H1 (cell line): ENCODE data around the gene PTPRR. TPM values are rescaled to one million over a fixed set of nuclear protein-coding genes. Genes with fewer than 3 reads are reported as not detected.

Experiments
- CTCF ChIA-PET: fragments of 300-600 bp; sonication (Branson Sonifier 250); formaldehyde crosslinking; loops from one replicate; lab custom pipeline; 2021; ENCODE audit not compliant: partially characterized antibody; lab: Charles Lee
- POLR2A ChIA-PET: fragments of 300-600 bp; sonication (Branson Sonifier 250); formaldehyde crosslinking; loops from one replicate; lab custom pipeline; 2021; ENCODE audit warnings: inconsistent platforms; ENCODE audit not compliant: partially characterized antibody; lab: Charles Lee
- DNase-seq, 2 experiments: peaks; one replicate each; pipeline versions ENCODE4 v3.0.0 to v3.0.0-alpha.2; 2010 to 2022; ENCODE audit warnings: low spot score in 2 of 2, low read depth in 1 of 2, mixed read lengths in 1 of 2
- FAIRE-seq: peaks from 2 replicates; lab custom pipeline; 2011; peaks lifted over from hg19 to GRCh38; lab: Jason Lieb, UNC
- H2AFZ ChIP-seq: 2 replicates; pipeline ENCODE4 v1.8.1; 2012; ENCODE audit warnings: low read length, inconsistent platforms
- H2AK5ac ChIP-seq: 2 replicates; pipeline ENCODE4 v1.6.1; 2013; ENCODE audit warnings: low read depth, low read length
- H2BK120ac ChIP-seq: replicated peaks from 2 replicates; pipeline ENCODE3; 2013; ENCODE audit warnings: low read depth, low read length, inconsistent platforms
- H2BK12ac ChIP-seq: 2 replicates; pipeline ENCODE4 v1.6.1; 2013; ENCODE audit warnings: low read depth, low read length
- H2BK15ac ChIP-seq: 2 replicates; pipeline ENCODE4 v1.6.1; 2013; ENCODE audit warnings: low read length
- H2BK20ac ChIP-seq: 2 replicates; pipeline ENCODE4 v1.6.1; 2013; ENCODE audit warnings: low read length
- H2BK5ac ChIP-seq: 2 replicates; pipeline ENCODE4 v1.6.1; 2013; ENCODE audit warnings: low read depth, low read length
- H3K14ac ChIP-seq: 2 replicates; pipeline ENCODE4 v1.6.1; 2013; ENCODE audit warnings: inconsistent platforms; ENCODE audit not compliant: insufficient read length
- H3K18ac ChIP-seq: 2 replicates; pipeline ENCODE4 v1.6.1; 2013; ENCODE audit warnings: low read length; ENCODE audit errors: extremely low read depth
- H3K23ac ChIP-seq: 2 replicates; pipeline ENCODE4 v1.6.1; 2013; ENCODE audit warnings: inconsistent platforms; ENCODE audit not compliant: insufficient read length
- H3K23me2 ChIP-seq: 2 replicates; pipeline ENCODE4 v1.6.1; 2013; ENCODE audit warnings: low read depth, low read length
- H3K27ac ChIP-seq: 2 replicates; pipeline ENCODE4 v1.6.1; 2011; ENCODE audit warnings: low read depth, low read length, inconsistent platforms
- H3K27me3 ChIP-seq, 4 experiments: replicated peaks in 1 of 4; 1 replicate in 1 of 4; 2 replicates in 3 of 4; pipeline versions ENCODE4 v1.6.1 to v1.8.1; 2011 to 2013; ENCODE audit warnings: low read length in 3 of 4, mild to moderate bottlenecking in 3 of 4, inconsistent platforms in 2 of 4, mixed read lengths in 2 of 4, moderate library complexity in 1 of 4; ENCODE audit not compliant: control insufficient read depth in 3 of 4, insufficient read depth in 3 of 4; ENCODE audit errors: extremely low read depth in 1 of 4
- H3K36me3 ChIP-seq, 4 experiments: 2 replicates each; pipeline versions ENCODE4 v1.6.1 to v1.8.1; 2011 to 2013; ENCODE audit warnings: mild to moderate bottlenecking in 4 of 4, low read length in 3 of 4, moderate library complexity in 2 of 4, control low read depth in 1 of 4, inconsistent platforms in 1 of 4; ENCODE audit not compliant: insufficient read depth in 4 of 4, control insufficient read depth in 2 of 4
- H3K4ac ChIP-seq: replicated peaks from 2 replicates; pipeline ENCODE3; 2013; ENCODE audit warnings: low read length, low read depth, mixed read lengths, inconsistent platforms; ENCODE audit not compliant: insufficient read length
- H3K4me1 ChIP-seq, 4 experiments: replicated peaks in 1 of 4; 1 replicate in 1 of 4; 2 replicates in 3 of 4; pipeline versions ENCODE4 v1.6.1 to v1.8.1; 2011 to 2013; ENCODE audit warnings: low read length in 3 of 4, inconsistent platforms in 2 of 4, mixed read lengths in 1 of 4; ENCODE audit not compliant: insufficient read depth in 4 of 4, control insufficient read depth in 3 of 4
- H3K4me2 ChIP-seq, 2 experiments: 2 replicates each; pipeline versions ENCODE4 v1.6.1 to v1.8.1; 2011 to 2013; ENCODE audit warnings: low read depth in 2 of 2, low read length in 2 of 2, control low read depth in 1 of 2, inconsistent platforms in 1 of 2, mild to moderate bottlenecking in 1 of 2; ENCODE audit not compliant: insufficient read depth in 1 of 2
- H3K4me3 ChIP-seq, 4 experiments: fragments of 200-600, 300-600 bp in 1 of 4; sonication (generic), shearing (Covaris generic), sonication (Bioruptor Twin) in 1 of 4; 2 replicates each; pipeline versions ENCODE4 v1.5.1 to v1.8.1; 2011 to 2016; ENCODE audit warnings: low read length in 4 of 4, low read depth in 3 of 4, control low read depth in 2 of 4, inconsistent platforms in 2 of 4, mild to moderate bottlenecking in 2 of 4, mixed read lengths in 1 of 4, moderate library complexity in 1 of 4; ENCODE audit not compliant: insufficient read depth in 2 of 4; ENCODE audit errors: extremely low read depth in 1 of 4
- H3K56ac ChIP-seq: replicated peaks from 2 replicates; pipeline ENCODE3; 2013; ENCODE audit warnings: low read depth, mild to moderate bottlenecking, mixed read lengths, low read length, inconsistent platforms; ENCODE audit not compliant: insufficient read length
- H3K79me1 ChIP-seq: 2 replicates; pipeline ENCODE4 v1.6.1; 2013; ENCODE audit warnings: low read depth, low read length, control low read depth
- H3K79me2 ChIP-seq, 2 experiments: 2 replicates each; pipeline versions ENCODE4 v1.6.1 to v1.8.1; 2012 to 2013; ENCODE audit warnings: low read length in 2 of 2, mild to moderate bottlenecking in 2 of 2, inconsistent platforms in 1 of 2; ENCODE audit not compliant: insufficient read depth in 2 of 2, control insufficient read depth in 1 of 2
- H3K9ac ChIP-seq, 4 experiments: replicated peaks in 1 of 4; 1 replicate in 1 of 4; 2 replicates in 3 of 4; pipeline versions ENCODE4 v1.6.1 to v1.8.1; 2011 to 2013; ENCODE audit warnings: low read depth in 3 of 4, low read length in 3 of 4, control low read depth in 2 of 4, mild to moderate bottlenecking in 2 of 4, moderate library complexity in 2 of 4, inconsistent platforms in 1 of 4; ENCODE audit errors: extremely low read depth in 1 of 4
- H3K9me3 ChIP-seq, 2 experiments: 2 replicates each; pipeline versions ENCODE4 v1.6.1 to v1.8.1; 2012 to 2013; ENCODE audit warnings: mild to moderate bottlenecking in 2 of 2, moderate library complexity in 2 of 2, control low read depth in 1 of 2, inconsistent platforms in 1 of 2, low read depth in 1 of 2, low read length in 1 of 2, mixed read lengths in 1 of 2; ENCODE audit not compliant: insufficient read depth in 2 of 2
- H4K20me1 ChIP-seq, 2 experiments: replicated peaks in 1 of 2; 2 replicates each; pipeline versions ENCODE3 to v1.8.1; 2011 to 2013; ENCODE audit warnings: inconsistent platforms in 2 of 2, low read length in 2 of 2, mild to moderate bottlenecking in 1 of 2; ENCODE audit not compliant: insufficient read depth in 2 of 2, control insufficient read depth in 1 of 2
- H4K5ac ChIP-seq: 2 replicates; pipeline ENCODE4 v1.6.1; 2013; ENCODE audit warnings: low read length, low read depth, mixed read lengths, inconsistent platforms; ENCODE audit not compliant: insufficient read length
- H4K8ac ChIP-seq: 2 replicates; pipeline ENCODE4 v1.8.0; 2013; ENCODE audit warnings: mild to moderate bottlenecking, moderate library complexity, low read length, inconsistent platforms; ENCODE audit not compliant: insufficient read depth; ENCODE audit errors: extremely low read depth
- H4K91ac ChIP-seq: replicated peaks from 2 replicates; pipeline ENCODE3; 2013; ENCODE audit warnings: low read length, mixed read lengths, inconsistent platforms; ENCODE audit not compliant: insufficient read length
- EGR1 ChIP-seq: IDR thresholded peaks from 2 replicates; pipeline ENCODE4 v1.6.1; 2011; ENCODE audit warnings: low read depth, low read length, borderline replicate concordance
- JUN ChIP-seq: IDR thresholded peaks from 2 replicates; pipeline ENCODE4 v1.6.1; 2011; ENCODE audit warnings: low read depth, mild to moderate bottlenecking, improper control_type of control experiment, low read length
- MAFK ChIP-seq: IDR thresholded peaks from 2 replicates; pipeline ENCODE4 v1.6.1; 2012; ENCODE audit warnings: low read depth, mild to moderate bottlenecking, improper control_type of control experiment, low read length
- NANOG ChIP-seq: IDR thresholded peaks from 2 replicates; pipeline ENCODE4 v1.6.1; 2011; ENCODE audit warnings: low read length, low read depth, mild to moderate bottlenecking, inconsistent platforms; ENCODE audit not compliant: insufficient read depth, poor library complexity, severe bottlenecking
- POLR2A ChIP-seq, 2 experiments: IDR thresholded peaks; 1 replicate in 1 of 2; 2 replicates in 1 of 2; pipeline ENCODE4 v1.6.1; 2011; ENCODE audit warnings: low read depth in 2 of 2, low read length in 2 of 2, mild to moderate bottlenecking in 2 of 2; ENCODE audit errors: control extremely low read depth in 1 of 2
- RFX5 ChIP-seq: IDR thresholded peaks from 2 replicates; pipeline ENCODE4 v1.6.1; 2011; ENCODE audit warnings: low read depth, low read length, improper control_type of control experiment, borderline replicate concordance
- RXRA ChIP-seq: IDR thresholded peaks from 2 replicates; pipeline ENCODE4 v1.6.1; 2011; ENCODE audit warnings: low read depth, mild to moderate bottlenecking, low read length, moderate library complexity; ENCODE audit not compliant: insufficient read depth
- SIN3A ChIP-seq, 2 experiments: IDR thresholded peaks in 1 of 2; conservative IDR thresholded peaks in 1 of 2; 2 replicates each; pipeline ENCODE4 v1.6.1; 2011 to 2012; ENCODE audit warnings: low read length in 2 of 2, improper control_type of control experiment in 1 of 2, low read depth in 1 of 2, mild to moderate bottlenecking in 1 of 2
- SP1 ChIP-seq: IDR thresholded peaks from 2 replicates; pipeline ENCODE4 v1.6.1; 2011; ENCODE audit warnings: low read depth, low read length
- SRF ChIP-seq: IDR thresholded peaks from 2 replicates; pipeline ENCODE4 v1.6.1; 2011; ENCODE audit warnings: mild to moderate bottlenecking, low read depth, low read length, moderate library complexity
- TAF1 ChIP-seq: IDR thresholded peaks from 2 replicates; pipeline ENCODE4 v1.6.1; 2011; ENCODE audit warnings: mild to moderate bottlenecking, low read depth, low read length
- TEAD4 ChIP-seq: IDR thresholded peaks from 2 replicates; pipeline ENCODE4 v1.6.1; 2012; ENCODE audit warnings: low read depth, low read length, inconsistent platforms, mixed read lengths
- YY1 ChIP-seq: IDR thresholded peaks from 2 replicates; pipeline ENCODE4 v1.6.1; 2011; ENCODE audit warnings: low read depth, mild to moderate bottlenecking, low read length
- WGBS, 2 experiments: shearing (Covaris generic) in 1 of 2; methylation state at CpG; one replicate each; pipeline versions ENCODE4 v1.1.6 to v1.1.7; 2013 to 2015; ENCODE audit warnings: low lambda C conversion rate in 2 of 2, mixed read lengths in 2 of 2, inconsistent platforms in 1 of 2, low coverage in 1 of 2, missing lambda C conversion rate in 1 of 2; ENCODE audit not compliant: insufficient replicate concordance in 2 of 2, insufficient coverage in 1 of 2, insufficient read length in 1 of 2; ENCODE audit errors: extremely low coverage in 1 of 2, missing lambda C conversion rate in 1 of 2; 5-methylcytosine and 5-hydroxymethylcytosine counted together
- polyA plus RNA-seq, 7 experiments: library from polyadenylated mRNA; depleted of rRNA in 3 of 7; stranded (reverse) in 5 of 7; unstranded in 2 of 7; fragments of >200 nt in 5 of 7; fragments of 200-250 nt in 2 of 7; gene quantifications; 1 replicate in 5 of 7; 2 replicates in 1 of 7; 4 replicates in 1 of 7; pipeline versions ENCODE4 v1.2.1 to v1.2.3, GENCODE V29; 2011 to 2013; ENCODE audit warnings: missing spikeins in 2 of 7, mixed read lengths in 2 of 7
- total RNA-seq: library from RNA; stranded (reverse); fragmentation: NEBNext Ultra II Directional; extraction: Animal tissue kit (Norgen Biotek cat#: 25700); gene quantifications from 2 replicates; pipeline ENCODE4 v1.2.1, GENCODE V29; 2021
- TF ChIP-seq, protein P1 (sequence below): IDR thresholded peaks from 2 replicates; pipeline ENCODE4 v1.6.1; 2012; ENCODE audit warnings: inconsistent platforms
- TF ChIP-seq, protein P2 (sequence below): IDR thresholded peaks from 2 replicates; pipeline ENCODE4 v1.6.1; 2012; ENCODE audit warnings: inconsistent platforms

Gene PTPRR
- total and polyA plus RNA-seq, 2 of the 8 experiments (the other 6 are each of a cell fraction or from before 2014, with no cell fraction given) = 0.07 to 0.35 TPM

GRCh38 chr12:70741256-70741655 is 179.3 kb downstream of the PTPRR start:
- Histone ChIP-seq H2BK12ac (no peak overlapping the region), H3K4ac (no peak overlapping the region), H3K9ac (no peak overlapping the region), H3K79me2 (no peaks in the 10 kb centered on the region), H2BK15ac (no peak overlapping the region), H3K27ac (no peak overlapping the region), H3K23ac (no peak overlapping the region), H2BK120ac (no peak overlapping the region), H4K91ac (no peak overlapping the region), H3K27me3 (no peaks in the 10 kb centered on the region), H3K36me3 (no peaks in the 10 kb centered on the region), H4K20me1 (no peaks in the 10 kb centered on the region), H3K56ac (no peak overlapping the region), H3K18ac (no peak overlapping the region), H3K4me3 (no peak overlapping the region), H4K8ac (no peak overlapping the region), H2AFZ (no peak overlapping the region), H2BK5ac (no peak overlapping the region), H3K23me2 (no peaks in the 10 kb centered on the region; the same call in 1 of the 2 replicates), H4K5ac (no peak overlapping the region), H3K79me1 (no peaks in the 10 kb centered on the region), H3K9me3 (no peaks in the 10 kb centered on the region), H3K14ac (no peak overlapping the region), H3K4me1 (no peaks in the 10 kb centered on the region), H2AK5ac (no peak overlapping the region), H2BK20ac (no peak overlapping the region), H3K4me2 (no peak overlapping the region)
- FAIRE-seq (no peak), DNase-seq (no peak)
- ChIA-PET POLR2A (interaction anchor here (0.7 kb wide), 1 partner anchor 188 kb away, joined by 3 read pairs; no protein-coding TSS in a partner anchor), CTCF (interaction anchor here (1.0 to 1.2 kb wide), 3 partner anchors 21 to 273 kb away, joined by 3 read pairs; no protein-coding TSS in a partner anchor)
- 94% methylated on average over 4 of the region's 4 CpGs; no CpG with 5 or more reads in 1 of the 2 experiments for WGBS, 2 experiments
- TF ChIP-seq RXRA (no peak), SP1 (no peak), RFX5 (no peak), POLR2A (IDR thresholded peaks at IDR 0.05; ENCODE audit: control extremely low read depth in 1 of 2, low read depth in 2 of 2, low read length in 2 of 2) (no peak), SRF (no peak), JUN (no peak), NANOG (no peak), YY1 (no peak), SIN3A (conservative IDR thresholded peaks at IDR 0.05 in 1 of 2, IDR thresholded peaks at IDR 0.05 in 1 of 2; ENCODE audit: low read depth in 1 of 2, low read length in 2 of 2) (no peak), MAFK (no peak), EGR1 (no peak), TAF1 (no peak), TEAD4 (no peak)
- TF ChIP-seq, protein P1, sequence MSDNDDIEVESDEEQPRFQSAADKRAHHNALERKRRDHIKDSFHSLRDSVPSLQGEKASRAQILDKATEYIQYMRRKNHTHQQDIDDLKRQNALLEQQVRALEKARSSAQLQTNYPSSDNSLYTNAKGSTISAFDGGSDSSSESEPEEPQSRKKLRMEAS = no peak
- TF ChIP-seq, protein P2, sequence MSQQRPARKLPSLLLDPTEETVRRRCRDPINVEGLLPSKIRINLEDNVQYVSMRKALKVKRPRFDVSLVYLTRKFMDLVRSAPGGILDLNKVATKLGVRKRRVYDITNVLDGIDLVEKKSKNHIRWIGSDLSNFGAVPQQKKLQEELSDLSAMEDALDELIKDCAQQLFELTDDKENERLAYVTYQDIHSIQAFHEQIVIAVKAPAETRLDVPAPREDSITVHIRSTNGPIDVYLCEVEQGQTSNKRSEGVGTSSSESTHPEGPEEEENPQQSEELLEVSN = no peak
